Stimulated activated naive CD8-positive, alpha-beta T cell treated with anti-CD3 and anti-CD28 coated beads, Interleukin-15, Interleukin-2, amounts not matched to agents 100 ng/mL and 50 ng/mL, for 24 hours (primary cell): ENCODE data around the gene TMEM178B.
"Not testable (repeated sequence)": the region's sequence is repeated elsewhere in the genome, so short reads cannot be mapped to it uniquely, and the experiment has no call there.

Source experiments
- H3K27ac Mint-ChIP-seq: one replicate; pipeline ENCODE4 v1.8.0; 2021; ENCODE audit warnings: mild to moderate bottlenecking, mixed read lengths
- H3K27me3 Mint-ChIP-seq: one replicate; pipeline ENCODE4 v1.8.0; 2021; ENCODE audit warnings: mixed read lengths
- H3K36me3 Mint-ChIP-seq: one replicate; pipeline ENCODE4 v1.8.0; 2021; ENCODE audit warnings: low read depth, mixed read lengths
- H3K4me1 Mint-ChIP-seq: one replicate; pipeline ENCODE4 v1.8.0; 2021; ENCODE audit warnings: low read depth, mixed read lengths
- H3K4me3 Mint-ChIP-seq: one replicate; pipeline ENCODE4 v1.8.0; 2021; ENCODE audit warnings: mild to moderate bottlenecking, mixed read lengths
- H3K9me3 Mint-ChIP-seq: one replicate; pipeline ENCODE4 v1.8.0; 2021; ENCODE audit warnings: mixed read lengths

TMEM178B gene

GRCh38 chr7:141167381-141167964 is 93.6 kb downstream of the TMEM178B start:
- Mint-ChIP-seq H3K36me3 (no peaks in the 10 kb centered on the region), H3K27ac (no peak overlapping the region), H3K9me3 (no peaks in the 10 kb centered on the region), H3K4me1 (no peaks in the 10 kb centered on the region), H3K27me3 (no peaks in the 10 kb centered on the region), H3K4me3 (no peak overlapping the region)

GRCh38 chr7:141169157-141169556 is 95.3 kb downstream of the TMEM178B start:
- H3K4me1 Mint-ChIP-seq, H3K4me3 Mint-ChIP-seq, H3K27me3 Mint-ChIP-seq, H3K9me3 Mint-ChIP-seq, H3K36me3 Mint-ChIP-seq, H3K27ac Mint-ChIP-seq: not testable (repeated sequence)

GRCh38 chr7:141175728-141176127 is 101.9 kb downstream of the TMEM178B start:
- not testable (repeated sequence) for H3K36me3 Mint-ChIP-seq, H3K9me3 Mint-ChIP-seq, H3K27ac Mint-ChIP-seq, H3K4me3 Mint-ChIP-seq, H3K4me1 Mint-ChIP-seq
- H3K27me3 Mint-ChIP-seq: peaks cover 16% of the 10 kb centered on the region

DNA sequence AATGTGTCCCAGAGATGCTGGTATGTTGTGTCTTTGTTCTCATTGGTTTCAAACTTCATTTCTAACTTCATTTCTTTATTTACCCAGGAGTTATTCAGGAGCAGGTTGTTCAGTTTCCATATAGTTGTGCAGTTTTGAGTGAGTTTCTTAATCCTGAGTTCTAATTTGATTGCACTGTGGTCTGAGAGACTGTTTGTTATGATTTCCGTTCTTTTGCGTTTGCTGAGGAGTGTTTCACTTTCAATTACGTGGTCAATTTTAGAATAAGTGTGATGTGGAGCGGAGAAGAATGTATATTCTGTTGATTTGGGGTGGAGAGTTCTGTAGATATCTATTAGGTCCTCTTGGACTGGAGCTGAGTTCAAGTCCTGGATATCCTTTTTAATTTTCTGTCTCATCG is 103.3 kb downstream of the TMEM178B start:
- peak overlapping the region; percentile 37 for H3K27ac Mint-ChIP-seq
- H3K9me3 Mint-ChIP-seq, H3K4me1 Mint-ChIP-seq, H3K36me3 Mint-ChIP-seq: not testable (repeated sequence)
- peaks cover 16% of the 10 kb centered on the region for H3K27me3 Mint-ChIP-seq
- H3K4me3 Mint-ChIP-seq: peak overlapping the region; percentile 35

DNA sequence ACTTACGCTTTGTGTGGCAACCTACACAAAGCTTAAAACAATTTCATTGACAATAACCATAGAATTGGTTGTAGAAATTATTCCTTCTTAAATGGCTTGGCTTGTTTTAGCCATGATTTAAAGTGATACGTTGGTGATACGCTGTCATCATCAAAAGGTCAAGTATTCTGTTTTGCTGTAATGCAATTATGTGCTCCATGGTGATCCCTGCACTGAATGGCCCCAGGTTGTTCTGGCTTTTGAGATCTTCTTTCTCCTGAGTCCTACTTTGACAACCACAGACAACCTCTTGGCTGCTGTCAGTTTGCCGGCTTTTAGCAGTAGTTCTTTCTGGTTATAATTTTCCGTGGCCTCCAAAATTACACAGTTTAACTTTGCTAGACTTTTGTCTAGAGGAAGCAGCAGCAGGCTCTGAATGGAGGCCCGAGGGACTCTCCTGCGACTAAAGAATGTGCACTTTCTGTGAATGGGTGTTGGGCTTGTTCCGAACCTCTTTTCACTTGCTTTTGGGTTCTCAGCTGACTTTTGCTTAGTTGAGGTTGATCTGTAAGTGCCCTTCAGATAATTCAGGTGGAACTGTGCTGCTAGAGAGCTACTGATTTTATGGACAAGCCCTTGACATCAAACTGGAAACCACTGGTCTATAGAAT is 104.7 kb downstream of the TMEM178B start:
- no peak overlapping the region for H3K4me3 Mint-ChIP-seq
- no peak overlapping the region for H3K27ac Mint-ChIP-seq
- no peaks in the 10 kb centered on the region for H3K36me3 Mint-ChIP-seq
- no peaks in the 10 kb centered on the region for H3K4me1 Mint-ChIP-seq
- peaks cover 16% of the 10 kb centered on the region for H3K27me3 Mint-ChIP-seq
- no peaks in the 10 kb centered on the region for H3K9me3 Mint-ChIP-seq

GRCh38 chr7:141181812-141182211 is 107.9 kb downstream of the TMEM178B start:
- Mint-ChIP-seq H3K27ac (no peak overlapping the region), H3K9me3 (no peaks in the 10 kb centered on the region), H3K27me3 (peaks cover 9% of the 10 kb centered on the region), H3K4me3 (no peak overlapping the region), H3K4me1 (no peaks in the 10 kb centered on the region), H3K36me3 (no peaks in the 10 kb centered on the region)

DNA sequence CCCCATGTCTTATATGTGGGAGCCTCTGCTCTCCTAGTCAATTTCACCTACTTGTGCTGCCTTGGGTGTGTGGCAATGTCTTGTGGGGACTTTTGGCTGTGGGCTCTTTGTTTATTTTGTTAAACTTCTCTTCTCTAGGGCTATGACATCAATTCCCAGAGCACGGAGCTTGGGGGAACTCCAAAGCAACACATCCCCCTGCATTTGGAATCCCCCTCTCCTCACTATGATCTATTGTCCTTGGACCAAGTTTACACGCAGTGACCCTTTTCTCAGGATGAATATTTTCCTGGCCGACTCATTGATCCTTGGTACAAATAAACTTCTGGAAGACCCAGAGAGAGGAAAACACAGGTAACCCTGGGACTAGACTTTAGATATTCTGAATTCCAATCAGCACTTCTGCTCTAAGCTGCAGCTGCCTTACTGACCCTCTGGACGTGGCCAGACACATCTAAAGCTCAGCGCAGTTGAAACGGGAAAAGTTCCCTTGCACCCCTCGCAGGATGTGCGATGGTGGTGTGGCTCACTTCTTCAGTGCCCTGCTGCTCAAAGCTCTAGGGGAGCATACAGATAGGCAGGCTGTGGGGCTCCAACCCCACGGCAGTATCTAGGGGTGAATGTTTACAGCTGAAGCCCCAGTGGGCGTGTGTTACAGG is 110.8 kb downstream of the TMEM178B start:
- Mint-ChIP-seq H3K27me3 (peaks cover 8% of the 10 kb centered on the region), H3K4me1 (no peaks in the 10 kb centered on the region), H3K9me3 (no peaks in the 10 kb centered on the region), H3K36me3 (no peaks in the 10 kb centered on the region), H3K27ac (no peak overlapping the region), H3K4me3 (no peak overlapping the region)

DNA sequence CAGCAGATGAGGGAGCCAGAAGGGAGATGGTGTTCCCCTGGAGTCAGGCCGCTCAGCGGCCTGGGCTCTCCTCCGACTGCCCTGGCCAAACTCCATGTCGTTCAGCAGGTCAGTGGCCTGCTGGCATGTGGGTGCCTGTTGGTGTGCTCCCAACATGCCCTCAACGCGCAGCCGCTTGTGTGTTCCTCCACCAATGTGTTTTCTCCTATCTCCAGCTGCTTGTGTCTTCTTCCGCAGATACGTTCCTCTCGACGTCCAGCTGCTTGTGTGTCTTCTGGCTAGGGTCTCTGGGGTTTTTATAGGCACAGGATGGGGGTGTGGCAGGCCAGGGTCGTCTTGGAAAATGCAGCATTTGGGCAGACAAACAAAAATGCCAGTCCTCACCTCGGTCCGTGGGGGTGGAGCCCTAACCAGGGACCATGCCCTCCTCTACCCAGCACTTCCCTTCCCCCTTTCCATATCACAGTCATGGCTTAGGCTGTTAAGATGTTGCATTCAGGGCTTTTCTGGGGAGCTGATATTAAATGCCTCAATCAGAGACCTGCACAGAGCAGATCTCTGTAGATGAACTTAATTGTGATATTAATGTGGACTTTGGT is 111.6 kb downstream of the TMEM178B start:
- Mint-ChIP-seq H3K4me1 (no peaks in the 10 kb centered on the region), H3K9me3 (no peaks in the 10 kb centered on the region), H3K27ac (no peak overlapping the region), H3K27me3 (peaks cover 4% of the 10 kb centered on the region), H3K4me3 (no peak overlapping the region), H3K36me3 (no peaks in the 10 kb centered on the region)

DNA sequence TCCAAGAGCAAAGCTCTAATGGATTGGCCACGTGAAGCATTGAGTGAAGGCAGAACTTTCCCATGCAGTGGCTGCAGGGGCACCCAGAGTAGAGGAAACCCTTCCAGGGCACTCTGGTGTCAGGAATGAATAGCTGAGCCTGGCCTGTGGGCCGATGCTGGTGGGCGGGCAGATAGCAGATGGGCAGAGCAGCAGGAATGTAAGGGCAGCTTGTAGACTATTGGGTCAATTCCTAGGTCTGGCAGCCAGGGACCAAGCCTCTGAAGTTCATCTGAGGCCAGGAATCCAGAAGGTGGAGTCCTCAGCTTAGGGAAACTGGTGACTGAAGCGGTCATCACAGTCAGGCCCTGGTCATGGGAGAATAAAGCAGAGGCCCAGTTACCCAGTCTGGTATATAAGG is 115.4 kb downstream of the TMEM178B start:
- H3K36me3 Mint-ChIP-seq: no peaks in the 10 kb centered on the region
- H3K4me3 Mint-ChIP-seq: no peak overlapping the region
- H3K4me1 Mint-ChIP-seq: no peaks in the 10 kb centered on the region
- H3K27ac Mint-ChIP-seq: no peak overlapping the region
- no peaks in the 10 kb centered on the region for H3K9me3 Mint-ChIP-seq
- peaks cover 4% of the 10 kb centered on the region for H3K27me3 Mint-ChIP-seq

DNA sequence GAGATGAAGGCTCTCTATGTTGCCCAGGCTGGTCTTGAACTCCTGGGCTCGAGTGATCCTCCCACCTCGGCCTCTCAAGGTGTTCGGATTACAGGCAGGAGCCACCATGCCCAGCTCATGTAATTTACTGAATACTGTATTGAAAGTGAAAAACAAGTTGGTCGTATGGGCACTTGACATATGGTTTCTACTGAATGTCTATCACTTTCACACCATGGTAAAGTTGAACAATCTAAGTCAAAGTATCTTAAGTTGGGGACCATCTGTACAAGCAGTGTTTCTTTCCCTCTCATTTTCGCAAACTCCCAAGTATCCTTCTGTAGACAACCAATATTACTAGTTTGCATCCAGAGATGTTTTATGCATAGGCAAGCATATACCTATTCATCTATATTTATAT is 116.6 kb downstream of the TMEM178B start:
- no peaks in the 10 kb centered on the region for H3K36me3 Mint-ChIP-seq
- H3K27ac Mint-ChIP-seq: no peak overlapping the region
- no peak overlapping the region for H3K4me3 Mint-ChIP-seq
- peaks cover 4% of the 10 kb centered on the region for H3K27me3 Mint-ChIP-seq
- H3K4me1 Mint-ChIP-seq: no peaks in the 10 kb centered on the region
- no peaks in the 10 kb centered on the region for H3K9me3 Mint-ChIP-seq

- no peaks in the 10 kb centered on the region for H3K36me3 Mint-ChIP-seq
- no peaks in the 10 kb centered on the region for H3K4me1 Mint-ChIP-seq
- H3K27me3 Mint-ChIP-seq: peaks cover 4% of the 10 kb centered on the region
- no peak overlapping the region for H3K27ac Mint-ChIP-seq
- H3K4me3 Mint-ChIP-seq: no peak overlapping the region
- no peaks in the 10 kb centered on the region for H3K9me3 Mint-ChIP-seq
Observed at GRCh38 chr7:141191277-141191676, 117.4 kb downstream of the TMEM178B start.

GRCh38 chr7:141193066-141193465 is 119.2 kb downstream of the TMEM178B start:
- Mint-ChIP-seq H3K36me3 (no peaks in the 10 kb centered on the region), H3K27me3 (peaks cover 4% of the 10 kb centered on the region), H3K4me3 (no peak overlapping the region), H3K9me3 (no peaks in the 10 kb centered on the region), H3K4me1 (no peaks in the 10 kb centered on the region), H3K27ac (no peak overlapping the region)

DNA sequence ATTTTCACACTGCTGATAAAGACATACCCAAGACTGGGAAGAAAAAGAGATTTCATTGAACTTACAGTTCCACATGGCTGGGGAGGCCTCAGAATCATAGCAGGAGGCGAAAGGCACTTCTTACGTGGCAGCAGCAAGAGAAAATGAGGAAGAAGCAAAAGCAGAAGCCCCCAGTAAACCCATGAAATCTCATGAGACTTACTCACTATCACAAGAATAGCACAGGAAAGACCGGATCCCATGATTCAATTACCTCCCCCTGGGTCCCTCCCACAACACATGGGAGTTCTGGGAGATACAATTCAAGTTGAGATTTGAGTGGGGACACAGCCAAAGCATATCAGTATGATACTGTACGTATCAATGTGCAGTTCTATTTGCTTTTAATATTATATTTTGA is 121.9 kb downstream of the TMEM178B start:
- H3K27ac Mint-ChIP-seq, H3K36me3 Mint-ChIP-seq, H3K4me3 Mint-ChIP-seq, H3K4me1 Mint-ChIP-seq, H3K9me3 Mint-ChIP-seq: not testable (repeated sequence)
- peaks cover 11% of the 10 kb centered on the region for H3K27me3 Mint-ChIP-seq

- H3K4me1 Mint-ChIP-seq: no peaks in the 10 kb centered on the region
- no peaks in the 10 kb centered on the region for H3K36me3 Mint-ChIP-seq
- H3K4me3 Mint-ChIP-seq: no peak overlapping the region
- no peaks in the 10 kb centered on the region for H3K9me3 Mint-ChIP-seq
- H3K27me3 Mint-ChIP-seq: peaks cover 24% of the 10 kb centered on the region
- H3K27ac Mint-ChIP-seq: no peak overlapping the region
Observed at GRCh38 chr7:141198194-141198958, 124.5 kb downstream of the TMEM178B start.
